AG04450 (cell line): ENCODE results near the gene HERC4. TPM values are rescaled to one million over a fixed set of nuclear protein-coding genes. Genes with fewer than 3 reads are reported as not detected.

Experiments
- CTCF ChIA-PET: fragments of 300-600, 350-600 bp; formaldehyde crosslinking; extraction: SDS; loops from one replicate; lab custom pipeline; 2022; ENCODE audit warnings: antibody characterized with exemption, inconsistent platforms; lab: Charles Lee
- POLR2A ChIA-PET: fragments of 350-600 bp; formaldehyde crosslinking; extraction: SDS; loops from one replicate; lab custom pipeline; 2021; ENCODE audit warnings: antibody characterized with exemption, inconsistent platforms; lab: Yijun Ruan, JAX
- DNase-seq: peaks from one replicate; pipeline ENCODE4 v3.0.0-alpha.2; 2011; ENCODE audit warnings: low read depth, low spot score
- H3K27ac ChIP-seq: one replicate; pipeline ENCODE4 v1.5.1; 2012; ENCODE audit warnings: low read depth, low read length, control low read depth
- H3K27me3 ChIP-seq: one replicate; pipeline ENCODE4 v1.6.0; 2012; ENCODE audit warnings: low read length; ENCODE audit not compliant: control insufficient read depth, insufficient read depth
- H3K4me3 ChIP-seq: 2 replicates; pipeline ENCODE4 v1.5.1; 2011; ENCODE audit warnings: mild to moderate bottlenecking, low read depth, low read length, control low read depth
- H3K9me3 ChIP-seq: 2 replicates; pipeline ENCODE4 v1.5.1; 2012; ENCODE audit warnings: low read length; ENCODE audit not compliant: control insufficient read depth, insufficient read depth
- CTCF ChIP-seq: IDR thresholded peaks from 2 replicates; pipeline ENCODE4 v1.5.1; 2011; ENCODE audit warnings: low read depth, low read length, control low read depth, inconsistent platforms
- polyA plus RNA-seq: library from polyadenylated mRNA; depleted of rRNA; stranded (reverse); fragments of >200 nt; gene quantifications from 2 replicates; pipeline ENCODE4 v1.2.3, GENCODE V29; 2011

HERC4 gene
- polyA plus RNA-seq, 1 experiment, result 59.1 TPM

DNA sequence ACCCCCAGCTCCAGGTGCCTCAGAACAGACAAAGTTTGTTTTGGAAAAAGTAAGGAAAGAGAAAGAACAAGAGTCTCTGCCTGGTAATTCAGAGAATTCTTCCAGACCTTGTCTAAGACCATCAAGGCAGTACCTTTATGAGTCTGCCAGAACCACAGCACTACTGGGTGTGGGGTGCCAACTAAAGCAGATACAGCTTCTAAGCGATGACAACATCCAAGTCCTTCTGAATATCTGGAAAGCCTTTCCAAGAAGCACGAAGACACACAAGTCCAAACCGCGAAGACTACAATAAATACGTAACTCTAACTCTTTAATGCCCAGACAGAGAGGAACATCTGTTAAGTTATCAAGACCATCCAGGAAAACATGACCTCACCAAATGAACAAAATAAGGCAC is 96.3 kb downstream of the HERC4 start:
- ChIA-PET CTCF (no interaction called here), POLR2A (no interaction called here)
- no peak for DNase-seq
- no peaks in the 10 kb centered on the region for H3K27me3 ChIP-seq
- no peak overlapping the region for H3K27ac ChIP-seq
- no peaks in the 10 kb centered on the region for H3K9me3 ChIP-seq
- no peak for TF ChIP-seq CTCF
- H3K4me3 ChIP-seq, result no peak overlapping the region

DNA sequence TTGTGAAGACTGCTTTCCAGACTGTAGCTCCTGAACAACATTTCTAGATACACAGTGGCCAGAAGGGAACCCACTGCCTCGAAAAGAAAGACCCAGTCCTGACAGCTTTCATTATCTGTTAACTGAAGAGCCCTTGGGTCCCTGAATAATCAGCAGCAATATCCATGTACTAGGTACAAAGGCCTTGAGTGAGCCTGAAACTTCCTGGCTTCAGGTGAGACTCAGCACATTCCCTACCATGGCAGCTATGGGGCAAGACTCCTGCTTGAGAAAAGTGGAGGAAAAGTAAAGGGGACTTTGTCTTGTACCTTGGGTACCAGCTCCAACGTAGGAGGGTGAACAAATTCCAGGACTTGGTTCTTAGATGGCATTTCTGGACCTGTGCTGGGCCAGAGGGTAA is 97.8 kb downstream of the HERC4 start:
- no peak for DNase-seq
- no peak for TF ChIP-seq CTCF
- POLR2A ChIA-PET, result interaction anchor here (0.7 kb wide), 1 partner anchor 9 kb away, joined by 3 read pairs; no protein-coding TSS in a partner anchor
- no peaks in the 10 kb centered on the region for H3K27me3 ChIP-seq
- no peak overlapping the region for H3K4me3 ChIP-seq
- H3K27ac ChIP-seq, result no peak overlapping the region
- CTCF ChIA-PET, result interaction anchor here (0.8 kb wide), 1 partner anchor 17 kb away, joined by 4 read pairs; no protein-coding TSS in a partner anchor
- no peaks in the 10 kb centered on the region for H3K9me3 ChIP-seq

GRCh38 chr10:67976292-67977245 is 98.5 kb downstream of the HERC4 start:
- ChIA-PET CTCF (interaction anchor here (0.6 to 2.0 kb wide), 3 partner anchors 16 to 180 kb away, joined by 3 to 5 read pairs (median 4); no protein-coding TSS in a partner anchor), POLR2A (interaction anchor here (0.7 kb wide), 1 partner anchor 9 kb away, joined by 3 read pairs; no protein-coding TSS in a partner anchor)
- Histone ChIP-seq H3K27ac (no peak overlapping the region), H3K9me3 (peaks cover 5% of the 10 kb centered on the region; the same call in 1 of the 2 replicates), H3K4me3 (no peak overlapping the region), H3K27me3 (no peaks in the 10 kb centered on the region)
- DNase-seq, result no peak
- no peak for TF ChIP-seq CTCF

DNA sequence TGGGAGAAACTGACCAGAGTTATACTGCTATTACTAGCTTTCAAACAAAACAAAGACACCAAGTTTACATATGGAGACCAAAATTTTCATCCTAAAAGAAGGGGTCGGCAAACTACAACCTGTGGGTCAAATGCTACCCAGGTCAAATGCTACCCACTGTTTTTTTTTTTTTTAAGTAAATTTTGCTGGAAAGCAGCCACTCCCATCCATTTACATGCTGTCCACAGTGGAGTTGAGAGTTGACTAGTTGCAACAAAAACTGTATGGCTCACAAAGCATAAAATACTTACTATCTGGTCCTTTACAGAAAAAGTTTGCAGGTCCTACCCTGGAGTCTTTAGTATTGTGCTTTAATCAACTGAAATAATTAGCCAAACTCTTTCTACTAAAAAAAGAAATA is 99.2 kb downstream of the HERC4 start:
- Histone ChIP-seq H3K27me3 (no peaks in the 10 kb centered on the region), H3K9me3 (peaks cover 5% of the 10 kb centered on the region; the same call in 1 of the 2 replicates), H3K4me3 (no peak overlapping the region), H3K27ac (no peak overlapping the region)
- CTCF ChIA-PET, result interaction anchor here (0.6 to 2.0 kb wide), 2 partner anchors 121 to 181 kb away, joined by 3 to 5 read pairs; no protein-coding TSS in a partner anchor
- POLR2A ChIA-PET, result no interaction called here
- TF ChIP-seq CTCF, result no peak
- no peak for DNase-seq

- no peak for TF ChIP-seq CTCF
Measured at GRCh38 chr10:67971311-67971710, 103.8 kb downstream of the HERC4 start.

More at GRCh38 chr10:67971311-67971710, 103.8 kb downstream of the HERC4 start:
- H3K27me3 ChIP-seq, result no peaks in the 10 kb centered on the region
- no peak overlapping the region for H3K4me3 ChIP-seq
- H3K9me3 ChIP-seq, result peaks cover 8% of the 10 kb centered on the region; the same call in 1 of the 2 replicates
- ChIA-PET POLR2A (no interaction called here), CTCF (no interaction called here)
- H3K27ac ChIP-seq, result no peak overlapping the region
- no peak for DNase-seq
